Osteoblast (primary cell): Measurements from ENCODE around the gene KITLG. TPM values are rescaled to one million over a fixed set of nuclear protein-coding genes. Genes with fewer than 3 reads are reported as not detected.

Experiments used
- DNase-seq: peaks from one replicate; pipeline ENCODE4 v3.0.0; 2011; ENCODE audit warnings: low spot score, mixed read lengths; ENCODE audit not compliant: insufficient read length; ENCODE audit errors: missing footprints
- H2AFZ ChIP-seq: 2 replicates; pipeline ENCODE4 v1.6.0; 2011; ENCODE audit warnings: mild to moderate bottlenecking, low read length
- H3K27ac ChIP-seq: 2 replicates; pipeline ENCODE4 v1.5.1; 2011; ENCODE audit warnings: mild to moderate bottlenecking, low read depth, low read length, moderate library complexity
- H3K27me3 ChIP-seq: 2 replicates; pipeline ENCODE4 v1.6.0; 2012; ENCODE audit warnings: mild to moderate bottlenecking, control low read depth, inconsistent platforms, low read length, moderate library complexity; ENCODE audit not compliant: insufficient read depth
- H3K36me3 ChIP-seq: 2 replicates; pipeline ENCODE4 v1.5.1; 2011; ENCODE audit warnings: mild to moderate bottlenecking, low read length, control low read depth, moderate library complexity; ENCODE audit not compliant: insufficient read depth
- H3K4me1 ChIP-seq: 2 replicates; pipeline ENCODE4 v1.5.1; 2011; ENCODE audit warnings: mild to moderate bottlenecking, low read length, control low read depth, moderate library complexity; ENCODE audit not compliant: insufficient read depth
- H3K4me2 ChIP-seq: 2 replicates; pipeline ENCODE4 v1.6.0; 2011; ENCODE audit warnings: mild to moderate bottlenecking, low read length; ENCODE audit not compliant: insufficient read depth
- H3K4me3 ChIP-seq: fragments of 200-600 bp; sonication (generic); 3 replicates; pipeline ENCODE4 v1.5.1; 2012; ENCODE audit warnings: mild to moderate bottlenecking, low read length, inconsistent platforms; ENCODE audit not compliant: insufficient read depth
- H3K79me2 ChIP-seq: 2 replicates; pipeline ENCODE4 v1.6.0; 2012; ENCODE audit warnings: mild to moderate bottlenecking, low read length, control low read depth, inconsistent platforms; ENCODE audit not compliant: insufficient read depth
- H3K9me3 ChIP-seq: 2 replicates; pipeline ENCODE4 v1.5.1; 2011; ENCODE audit warnings: low read depth, low read length, control low read depth
- H4K20me1 ChIP-seq: 2 replicates; pipeline ENCODE4 v1.6.0; 2012; ENCODE audit warnings: mild to moderate bottlenecking, low read length, control low read depth; ENCODE audit not compliant: insufficient read depth
- CTCF ChIP-seq: IDR thresholded peaks from 2 replicates; pipeline ENCODE4 v1.5.1; 2011; ENCODE audit warnings: mild to moderate bottlenecking, low read depth, low read length, moderate library complexity; ENCODE audit errors: extremely low read depth
- total RNA-seq: library from RNA; depleted of rRNA; stranded (reverse); fragments of >200 nt; gene quantifications from 2 replicates; pipeline ENCODE4 v1.2.3, GENCODE V29; 2012

Gene KITLG
- total RNA-seq, 1 donor, result 46.7 TPM

DNA sequence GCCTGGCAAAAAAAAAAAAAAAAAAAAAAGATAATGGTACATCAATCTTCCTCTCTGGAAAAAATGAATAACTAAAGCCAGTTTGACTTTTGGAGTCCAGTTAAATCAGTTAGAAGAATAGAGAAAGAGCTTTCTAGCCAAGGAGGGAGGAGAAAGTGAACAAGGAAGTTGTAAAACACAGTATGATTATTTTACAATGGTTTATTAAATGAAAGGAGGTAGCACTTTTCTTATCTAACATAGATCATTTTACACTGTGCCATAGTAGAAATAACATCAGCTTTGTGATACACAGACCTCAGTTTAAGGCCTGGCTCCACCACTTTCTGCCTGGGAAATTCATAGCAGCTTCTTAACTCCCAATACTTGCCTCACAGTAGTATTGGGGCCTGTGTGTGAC is 15.4 kb upstream of the KITLG start:
- no peaks in the 10 kb centered on the region for H3K9me3 ChIP-seq
- no peaks in the 10 kb centered on the region for H3K36me3 ChIP-seq
- H2AFZ ChIP-seq, result no peak overlapping the region
- no peak overlapping the region for H3K4me2 ChIP-seq
- no peaks in the 10 kb centered on the region for H3K79me2 ChIP-seq
- no peak overlapping the region for H3K27ac ChIP-seq
- no peak for DNase-seq
- TF ChIP-seq CTCF, result no peak
- no peaks in the 10 kb centered on the region for H3K27me3 ChIP-seq
- H3K4me3 ChIP-seq, result no peak overlapping the region
- peaks cover 19% of the 10 kb centered on the region for H3K4me1 ChIP-seq
- H4K20me1 ChIP-seq, result no peaks in the 10 kb centered on the region

DNA sequence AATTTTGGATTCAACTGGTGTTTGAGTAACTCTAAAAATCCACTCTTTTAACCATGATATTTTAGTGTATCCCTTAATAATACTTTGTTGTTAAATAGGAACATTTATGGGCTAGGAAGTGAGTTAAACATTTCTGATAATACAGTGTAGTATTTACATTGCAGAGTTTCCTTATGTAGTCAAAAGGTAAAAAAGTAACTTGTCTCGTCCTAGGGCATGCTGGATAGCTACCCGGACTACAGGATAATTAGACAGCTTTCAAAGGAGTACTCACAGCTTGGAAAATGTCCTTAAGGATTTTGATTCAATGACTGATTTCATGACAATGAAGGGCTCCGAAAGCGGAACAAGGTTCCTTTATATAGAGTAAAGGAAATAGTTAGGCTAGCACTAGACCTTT is 14.5 kb upstream of the KITLG start:
- no peak for DNase-seq
- Histone ChIP-seq H4K20me1 (no peaks in the 10 kb centered on the region), H2AFZ (no peak overlapping the region), H3K27me3 (no peaks in the 10 kb centered on the region), H3K79me2 (no peaks in the 10 kb centered on the region), H3K4me3 (no peak overlapping the region), H3K9me3 (no peaks in the 10 kb centered on the region), H3K27ac (no peak overlapping the region), H3K4me1 (peaks cover 15% of the 10 kb centered on the region), H3K4me2 (no peak overlapping the region), H3K36me3 (no peaks in the 10 kb centered on the region)
- no peak for TF ChIP-seq CTCF

DNA sequence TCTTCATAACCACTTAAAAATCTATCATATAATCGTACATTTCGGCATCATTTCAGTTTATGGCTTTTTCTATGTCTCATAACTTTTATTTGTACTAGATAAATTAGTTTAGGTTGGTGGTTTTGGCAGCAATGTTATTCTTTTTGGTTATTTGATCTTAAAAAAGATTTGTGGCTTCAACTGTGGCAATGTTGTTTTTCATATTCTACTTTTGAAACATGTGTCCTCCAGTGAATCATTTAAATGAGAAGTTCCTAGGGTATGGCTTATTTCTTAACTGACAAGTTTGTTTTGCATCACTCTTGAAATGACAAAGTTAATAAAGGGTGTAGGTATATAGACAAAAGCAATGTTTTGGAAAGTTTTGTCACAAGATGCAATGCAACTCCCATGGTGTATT is 11.1 kb upstream of the KITLG start:
- Histone ChIP-seq H3K4me3 (no peak overlapping the region), H2AFZ (no peak overlapping the region), H3K27ac (no peak overlapping the region), H3K36me3 (no peaks in the 10 kb centered on the region), H3K27me3 (no peaks in the 10 kb centered on the region), H3K9me3 (peaks cover 3% of the 10 kb centered on the region), H4K20me1 (no peaks in the 10 kb centered on the region), H3K4me2 (peak overlapping the region; percentile 16), H3K79me2 (no peaks in the 10 kb centered on the region), H3K4me1 (peaks cover 15% of the 10 kb centered on the region)
- no peak for TF ChIP-seq CTCF
- peak; percentile 15 for DNase-seq

- peaks cover 3% of the 10 kb centered on the region for H3K9me3 ChIP-seq
- no peaks in the 10 kb centered on the region for H3K27me3 ChIP-seq
- DNase-seq, result no peak
- H3K79me2 ChIP-seq, result no peaks in the 10 kb centered on the region
- no peaks in the 10 kb centered on the region for H3K36me3 ChIP-seq
- no peaks in the 10 kb centered on the region for H4K20me1 ChIP-seq
- H3K4me1 ChIP-seq, result peaks cover 15% of the 10 kb centered on the region
- no peak overlapping the region for H2AFZ ChIP-seq
- H3K4me3 ChIP-seq, result no peak overlapping the region
- H3K4me2 ChIP-seq, result peak overlapping the region; percentile 16
- H3K27ac ChIP-seq, result no peak overlapping the region
- no peak for TF ChIP-seq CTCF
Measured at GRCh38 chr12:88590851-88591250, 10.6 kb upstream of the KITLG start.
